GM18951 (cell line): ENCODE data around the gene TRMT11.
"Not testable (repeated sequence)": the region's sequence is repeated elsewhere in the genome, so short reads cannot be mapped to it uniquely, and the experiment has no call there.

ENCODE experiments used
- POLR2A ChIP-seq: IDR thresholded peaks from 4 replicates; pipeline ENCODE4 v1.6.1; 2011; ENCODE audit warnings: mild to moderate bottlenecking; ENCODE audit not compliant: insufficient read length, insufficient read depth; ENCODE audit errors: extremely low read depth
- in situ Hi-C: fragments of 300-500 bp; cut with MboI; formaldehyde crosslinking; loops from one replicate; pipeline ENCODE4 v1.12.0; 2022; ENCODE audit warnings: low sequenced_read_pairs, mixed read lengths, inconsistent platforms; ENCODE audit not compliant: unreplicated experiment

TRMT11 gene

GRCh38 chr6:126047648-126048047, 61.3 kb downstream of the TRMT11 start:
- TF ChIP-seq POLR2A: no peak
- in situ Hi-C loops: no loop called here

- no peak for TF ChIP-seq POLR2A
- in situ Hi-C loops: no loop called here
Measured at GRCh38 chr6:126048635-126049034, 62.3 kb downstream of the TRMT11 start.

- in situ Hi-C loops: no loop called here
- no peak for TF ChIP-seq POLR2A
Measured at GRCh38 chr6:126050795-126051194, 64.5 kb downstream of the TRMT11 start.

- TF ChIP-seq POLR2A: no peak
- in situ Hi-C loops: no loop called here
Measured at GRCh38 chr6:126051791-126052190, 65.5 kb downstream of the TRMT11 start.

GRCh38 chr6:126052485-126052884, 66.1 kb downstream of the TRMT11 start:
- TF ChIP-seq POLR2A: no peak
- in situ Hi-C loops: no loop called here

- in situ Hi-C loops: no loop called here
- no peak for TF ChIP-seq POLR2A
Measured at GRCh38 chr6:126054258-126054702, 67.9 kb downstream of the TRMT11 start.

- TF ChIP-seq POLR2A: no peak
- in situ Hi-C loops: no loop called here
Measured at GRCh38 chr6:126054802-126055201, 68.5 kb downstream of the TRMT11 start.

GRCh38 chr6:126055449-126055848, 69.1 kb downstream of the TRMT11 start:
- in situ Hi-C loops: no loop called here
- TF ChIP-seq POLR2A: no peak

GRCh38 chr6:126056355-126057004, 70.1 kb downstream of the TRMT11 start:
- in situ Hi-C loops: no loop called here
- TF ChIP-seq POLR2A: no peak

- in situ Hi-C loops: not testable (repeated sequence)
Measured at GRCh38 chr6:126058085-126058484, 71.7 kb downstream of the TRMT11 start.

GRCh38 chr6:126060400-126060799, 74.1 kb downstream of the TRMT11 start:
- TF ChIP-seq POLR2A: no peak
- in situ Hi-C loops: no loop called here

GRCh38 chr6:126063512-126064146, 77.3 kb downstream of the TRMT11 start:
- TF ChIP-seq POLR2A: no peak
- in situ Hi-C loops: no loop called here

- TF ChIP-seq POLR2A: no peak
- in situ Hi-C loops: no loop called here
Measured at GRCh38 chr6:126064257-126064747, 78.0 kb downstream of the TRMT11 start.

GRCh38 chr6:126064748-126065401, 78.5 kb downstream of the TRMT11 start:
- TF ChIP-seq POLR2A: no peak
- in situ Hi-C loops: no loop called here
